A673 (cell line): ENCODE results near the gene SLC39A10. TPM values are rescaled to one million over a fixed set of nuclear protein-coding genes. Genes with fewer than 3 reads are reported as not detected.
"Not testable (repeated sequence)": the region's sequence is repeated elsewhere in the genome, so short reads cannot be mapped to it uniquely, and the experiment has no call there.

ENCODE experiments used
- BruUV-seq: library from RNA; stranded (reverse); fragments of 400-500 nt; replicated peaks from 2 replicates; lab custom pipeline; 2021; lab: Mats Ljungman, UMichigan
- CTCF ChIA-PET: fragments of 300-600 bp; sonication (Branson Sonifier 250); formaldehyde crosslinking; loops from one replicate; lab custom pipeline; 2022; ENCODE audit warnings: antibody characterized with exemption; lab: Charles Lee
- POLR2A ChIA-PET: fragments of 300-600 bp; sonication (Branson Sonifier 250); formaldehyde crosslinking; loops from one replicate; lab custom pipeline; 2022; ENCODE audit warnings: antibody characterized with exemption; ENCODE audit not compliant: low non-redundant PET; lab: Charles Lee
- DNase-seq: peaks from one replicate; pipeline ENCODE4 v3.0.0-alpha.2; 2015; ENCODE audit warnings: low spot score
- H3K27ac ChIP-seq: fragments of 200-600 bp; sonication (generic); 2 replicates; pipeline ENCODE4 v1.5.1; 2016; ENCODE audit warnings: mixed run types, low read depth, mild to moderate bottlenecking, mixed read lengths, antibody characterized with exemption, low read length; ENCODE audit not compliant: poor library complexity, severe bottlenecking
- H3K27me3 ChIP-seq: fragments of 200-600 bp; sonication (generic); replicated peaks from 2 replicates; pipeline ENCODE4 v1.6.1; 2017; ENCODE audit warnings: mixed run types, low read depth, mild to moderate bottlenecking, mixed read lengths, antibody characterized with exemption, low read length; ENCODE audit not compliant: insufficient read depth, poor library complexity
- H3K36me3 ChIP-seq: fragments of 200-600 bp; sonication (generic); 2 replicates; pipeline ENCODE4 v1.6.1; 2016; ENCODE audit warnings: mixed run types, mild to moderate bottlenecking, mixed read lengths, antibody characterized with exemption, low read length; ENCODE audit not compliant: insufficient read depth, poor library complexity, severe bottlenecking
- H3K4me1 ChIP-seq: fragments of 200-600 bp; sonication (generic); 2 replicates; pipeline ENCODE4 v1.6.1; 2017; ENCODE audit warnings: mixed run types, mild to moderate bottlenecking, mixed read lengths, antibody characterized with exemption, low read length; ENCODE audit not compliant: insufficient read depth, poor library complexity, severe bottlenecking
- H3K4me3 ChIP-seq: fragments of 200-600 bp; sonication (generic); 2 replicates; pipeline ENCODE4 v1.5.1; 2016; ENCODE audit warnings: low read depth, mixed run types, mild to moderate bottlenecking, mixed read lengths, low read length; ENCODE audit not compliant: poor library complexity, severe bottlenecking
- H3K9me3 ChIP-seq: fragments of 200-600 bp; sonication (generic); 2 replicates; pipeline ENCODE4 v1.6.1; 2016; ENCODE audit warnings: mixed run types, low read depth, mild to moderate bottlenecking, mixed read lengths, antibody characterized with exemption, low read length; ENCODE audit not compliant: poor library complexity, severe bottlenecking
- CTCF ChIP-seq: fragments of 300-800, 200-600 bp; sonication (generic); conservative IDR thresholded peaks from 2 replicates; pipeline ENCODE4 v1.5.1; 2017; ENCODE audit warnings: low read depth, mild to moderate bottlenecking, antibody characterized with exemption, low read length, moderate library complexity, mixed read lengths
- EZH2 ChIP-seq: fragments of 200-600 bp; sonication (generic); IDR thresholded peaks from 2 replicates; pipeline ENCODE4 v1.6.1; 2017; ENCODE audit warnings: borderline replicate concordance, low read depth, mild to moderate bottlenecking, mixed read lengths, antibody characterized with exemption, low read length; ENCODE audit not compliant: poor library complexity, severe bottlenecking
- intact Hi-C: fragments of 100-400 bp; cut with micrococcal nuclease; formaldehyde crosslinking; loops from one replicate; pipeline ENCODE4 v1.10.0; 2022; ENCODE audit not compliant: unreplicated experiment
- total RNA-seq: library from RNA; stranded (reverse); gene quantifications from 2 replicates; pipeline ENCODE4 v1.2.3, GENCODE V29; 2021

SLC39A10 gene
- total RNA-seq, 1 experiment from 2014 or later = 42.3 TPM

DNA sequence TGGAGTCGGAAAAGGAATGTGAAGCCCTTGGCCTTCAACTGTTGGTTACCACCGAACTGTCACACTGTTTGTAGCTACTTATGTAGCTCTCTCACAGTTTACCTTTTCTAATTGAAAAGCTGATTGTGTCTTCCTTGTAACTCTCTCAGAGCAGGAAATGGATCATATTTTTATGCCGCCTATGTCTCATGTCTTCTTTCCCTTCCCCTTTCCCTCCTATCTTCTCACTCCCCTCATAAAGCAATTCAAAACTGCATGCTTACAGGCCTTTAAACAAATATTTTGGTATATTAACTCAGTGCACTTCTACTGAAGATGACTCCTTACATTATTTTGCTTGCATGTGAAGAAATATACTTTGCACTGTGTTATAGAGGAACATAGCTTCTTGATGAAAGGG lies 6.0 kb downstream of the SLC39A10 start:
- ChIA-PET POLR2A (no interaction called here), CTCF (interaction anchor here (0.6 kb wide), 1 partner anchor 623 kb away, joined by 3 read pairs; no protein-coding TSS in a partner anchor)
- no TSS peak for BruUV-seq
- no peak for TF ChIP-seq EZH2
- TF ChIP-seq CTCF = no peak
- H3K36me3 ChIP-seq = no peaks in the 10 kb centered on the region
- H3K27me3 ChIP-seq = no peaks in the 10 kb centered on the region
- peaks cover 25% of the 10 kb centered on the region for H3K4me1 ChIP-seq
- no peak overlapping the region for H3K4me3 ChIP-seq
- no peak for DNase-seq
- no peaks in the 10 kb centered on the region for H3K9me3 ChIP-seq
- no peak overlapping the region for H3K27ac ChIP-seq
- intact Hi-C loops = no loop called here

DNA sequence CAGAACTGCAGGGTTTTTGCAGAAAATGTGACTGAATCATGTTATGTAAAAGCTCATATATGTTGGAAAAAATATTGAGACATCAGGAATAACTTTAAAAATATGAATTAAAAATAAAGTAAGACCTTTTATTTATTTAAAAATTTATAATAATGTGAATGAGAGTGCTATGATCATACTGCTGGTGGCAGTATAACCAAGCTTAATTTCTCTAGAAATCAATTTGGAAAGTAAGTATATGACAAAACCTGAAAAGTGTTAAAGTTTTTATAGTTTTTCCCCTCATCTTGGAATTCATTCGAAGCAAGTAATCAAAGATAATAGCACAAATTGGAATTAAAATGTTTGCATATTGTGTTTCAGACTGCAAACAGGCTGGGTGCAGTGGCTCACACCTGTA lies 7.5 kb downstream of the SLC39A10 start:
- H3K27me3 ChIP-seq = no peaks in the 10 kb centered on the region
- no peak for TF ChIP-seq EZH2
- peak; percentile 52; the same call in 1 of the 2 replicates for TF ChIP-seq CTCF
- no peak overlapping the region for H3K27ac ChIP-seq
- ChIA-PET POLR2A (no interaction called here), CTCF (interaction anchor here (0.9 to 1.4 kb wide), 2 partner anchors 274 to 404 kb away, joined by 4 to 7 read pairs; partner anchors contain the start of gene DNAH7)
- BruUV-seq = no TSS peak
- no peaks in the 10 kb centered on the region for H3K9me3 ChIP-seq
- H3K36me3 ChIP-seq = no peaks in the 10 kb centered on the region
- intact Hi-C loops = loop anchor here (2.0 kb wide), 2 partner anchors 274 to 402 kb away; no protein-coding TSS in a partner anchor
- H3K4me1 ChIP-seq = peaks cover 17% of the 10 kb centered on the region
- DNase-seq = no peak
- H3K4me3 ChIP-seq = no peak overlapping the region

DNA sequence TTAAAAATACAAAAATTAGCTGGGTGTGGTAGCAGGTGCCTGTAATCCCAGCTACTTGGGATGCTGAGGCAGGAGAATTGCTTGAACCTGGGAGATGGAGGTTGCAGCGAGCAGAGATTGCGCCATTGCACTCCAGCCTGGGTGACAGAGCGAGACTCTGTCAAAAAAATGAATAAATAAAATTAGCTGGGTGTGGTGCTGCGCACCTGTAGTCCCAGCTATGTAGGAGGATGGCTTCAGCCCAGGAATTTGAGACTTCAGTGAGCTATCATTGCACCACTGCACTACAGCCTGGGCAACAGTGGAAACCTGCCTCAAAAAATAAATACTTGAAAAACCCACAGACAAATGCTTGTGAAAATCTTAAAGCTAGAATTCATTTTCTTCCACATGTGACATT lies 8.1 kb downstream of the SLC39A10 start:
- intact Hi-C loops = loop anchor here (2.0 kb wide), 2 partner anchors 274 to 402 kb away; no protein-coding TSS in a partner anchor
- H3K27ac ChIP-seq = not testable (repeated sequence)

More for the DNA sequence above, 8.1 kb downstream of the SLC39A10 start:
- peaks cover 15% of the 10 kb centered on the region for H3K4me1 ChIP-seq
- POLR2A ChIA-PET, H3K27me3 ChIP-seq, DNase-seq, H3K9me3 ChIP-seq, BruUV-seq, H3K4me3 ChIP-seq, H3K36me3 ChIP-seq: not testable (repeated sequence)
- CTCF ChIA-PET = interaction anchor here (1.0 to 1.4 kb wide), 3 partner anchors 8 to 402 kb away, joined by 4 to 7 read pairs (median 5); partner anchors contain the start of gene SLC39A10
